OCI-LY7 (cell line): ENCODE measurements around the gene ZDHHC14.

ENCODE experiments used
- CTCF ChIP-seq: fragments of 200-600 bp; sonication (generic); conservative IDR thresholded peaks from 2 replicates; pipeline ENCODE4 v1.5.1; 2014; ENCODE audit warnings: mild to moderate bottlenecking, antibody characterized with exemption, low read length, moderate library complexity, mixed read lengths
- EZH2phosphoT487 ChIP-seq: fragments of 200-600 bp; sonication (generic); IDR thresholded peaks from 2 replicates; pipeline ENCODE4 v1.6.1; 2018; ENCODE audit warnings: low read depth, borderline replicate concordance, mild to moderate bottlenecking, mixed run types, antibody characterized with exemption, low read length, moderate library complexity, mixed read lengths

DNA sequence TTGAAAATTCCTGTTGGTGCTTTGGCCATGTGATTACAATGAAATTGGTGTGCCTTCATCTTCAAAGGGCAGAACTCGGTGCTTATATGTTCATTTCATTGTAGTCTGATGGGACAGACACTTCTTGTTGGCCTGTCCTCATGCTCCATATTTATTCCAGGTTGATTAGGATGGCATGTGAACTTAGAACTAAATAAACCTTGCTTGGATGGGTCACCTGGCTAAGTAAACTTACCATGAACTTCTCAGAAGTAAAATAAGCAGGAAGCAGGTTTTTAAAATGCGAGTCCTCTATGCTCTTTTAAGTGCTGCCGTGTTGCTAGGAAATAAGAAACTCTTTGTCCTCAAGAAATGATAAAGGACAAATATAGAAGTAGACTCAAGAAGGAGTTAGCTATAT lies 26.7 kb downstream of the ZDHHC14 start:
- TF ChIP-seq CTCF (no peak), EZH2phosphoT487 (no peak)
